IMR-90 (cell line): ENCODE results near the gene ZNF766. TPM values are rescaled to one million over a fixed set of nuclear protein-coding genes. Genes with fewer than 3 reads are reported as not detected.
A peak's percentile ranks its signal among the peaks of the same experiment; 100 is the strongest.
"Not testable (repeated sequence)": the region's sequence is repeated elsewhere in the genome, so short reads cannot be mapped to it uniquely, and the experiment has no call there.

Source experiments
- ATAC-seq: fragments of 200-7000 bp; cut with Tn5 transposase; 2 replicates; pipeline ENCODE4 v1.9.1; 2020; ENCODE audit warnings: low read depth, mild to moderate bottlenecking, moderate library complexity
- BruUV-seq: library from RNA; stranded (reverse); fragments of 400-500 nt; replicated peaks from 2 replicates; lab custom pipeline; 2021; lab: Mats Ljungman, UMichigan
- CTCF ChIA-PET: fragments of 300-600 bp; formaldehyde crosslinking; extraction: SDS; loops from one replicate; lab custom pipeline; 2021; ENCODE audit warnings: antibody characterized with exemption; lab: Yijun Ruan, JAX
- POLR2A ChIA-PET: fragments of 300-600 bp; sonication (Branson Sonifier 250); formaldehyde crosslinking; loops from one replicate; lab custom pipeline; 2022; ENCODE audit warnings: antibody characterized with exemption; ENCODE audit not compliant: unreplicated experiment; lab: Charles Lee
- DNase-seq: peaks from one replicate; pipeline ENCODE4 v3.0.0; 2013
- H2AFZ ChIP-seq: replicated peaks from 2 replicates; pipeline ENCODE3; 2013; ENCODE audit warnings: low read length, mild to moderate bottlenecking; ENCODE audit not compliant: poor library complexity
- H2AK5ac ChIP-seq: 2 replicates; pipeline ENCODE4 v1.6.1; 2013; ENCODE audit warnings: low read depth, low read length, inconsistent platforms
- H2AK9ac ChIP-seq: replicated peaks from 2 replicates; pipeline ENCODE3; 2013; ENCODE audit warnings: mild to moderate bottlenecking, low read depth, low read length, moderate library complexity; ENCODE audit not compliant: poor library complexity
- H2BK120ac ChIP-seq: 2 replicates; pipeline ENCODE4 v1.6.1; 2013; ENCODE audit warnings: low read depth, low read length, inconsistent platforms
- H2BK15ac ChIP-seq: 3 replicates; pipeline ENCODE4 v1.6.1; 2013; ENCODE audit warnings: low read depth, low read length, inconsistent platforms
- H2BK20ac ChIP-seq: 2 replicates; pipeline ENCODE4 v1.6.1; 2013; ENCODE audit warnings: low read depth, mild to moderate bottlenecking, inconsistent platforms, low read length, moderate library complexity
- H2BK5ac ChIP-seq: 2 replicates; pipeline ENCODE4 v1.6.1; 2013; ENCODE audit warnings: mild to moderate bottlenecking, low read depth, low read length, inconsistent platforms; ENCODE audit not compliant: poor library complexity, severe bottlenecking
- H3K14ac ChIP-seq: replicated peaks from 2 replicates; pipeline ENCODE4 v1.6.1; 2013; ENCODE audit warnings: low read depth, low read length, inconsistent platforms
- H3K18ac ChIP-seq: 2 replicates; pipeline ENCODE4 v1.6.1; 2013; ENCODE audit warnings: low read depth, low read length, control low read depth
- H3K23ac ChIP-seq: 2 replicates; pipeline ENCODE4 v1.6.1; 2013; ENCODE audit warnings: low read depth, low read length, inconsistent platforms
- H3K27ac ChIP-seq: 2 replicates; pipeline ENCODE4 v1.5.1; 2013; ENCODE audit warnings: mild to moderate bottlenecking, control low read depth, low read length; ENCODE audit not compliant: insufficient read depth
- H3K27me3 ChIP-seq: 2 replicates; pipeline ENCODE4 v1.6.1; 2013; ENCODE audit warnings: low read length; ENCODE audit not compliant: control insufficient read depth, insufficient read depth
- H3K36me3 ChIP-seq: 2 replicates; pipeline ENCODE4 v1.6.1; 2013; ENCODE audit warnings: low read length, mixed read lengths; ENCODE audit not compliant: control insufficient read depth, insufficient read depth
- H3K4ac ChIP-seq: 2 replicates; pipeline ENCODE4 v1.6.1; 2013; ENCODE audit warnings: low read depth, low read length, inconsistent platforms
- H3K4me1 ChIP-seq: 2 replicates; pipeline ENCODE4 v1.6.1; 2013; ENCODE audit warnings: low read length, mixed read lengths; ENCODE audit not compliant: control insufficient read depth, insufficient read depth
- H3K4me2 ChIP-seq: 2 replicates; pipeline ENCODE4 v1.6.1; 2013; ENCODE audit warnings: low read depth, mild to moderate bottlenecking, control low read depth, low read length, moderate library complexity
- H3K4me3 ChIP-seq: 2 replicates; pipeline ENCODE4 v1.5.1; 2013; ENCODE audit warnings: low read depth, mild to moderate bottlenecking, control low read depth, low read length, moderate library complexity; ENCODE audit not compliant: insufficient read depth
- H3K56ac ChIP-seq: 2 replicates; pipeline ENCODE4 v1.6.1; 2013; ENCODE audit warnings: low read length, inconsistent platforms; ENCODE audit not compliant: insufficient read depth; ENCODE audit errors: extremely low read depth
- H3K79me1 ChIP-seq, 2 experiments: 2 replicates each; pipeline ENCODE4 v1.6.1; 2013; ENCODE audit warnings: low read length in 2 of 2, inconsistent platforms in 1 of 2, low read depth in 1 of 2
- H3K9ac ChIP-seq: 2 replicates; pipeline ENCODE4 v1.6.1; 2013; ENCODE audit warnings: low read depth, low read length, control low read depth
- H3K9me1 ChIP-seq: 2 replicates; pipeline ENCODE4 v1.6.1; 2013; ENCODE audit warnings: low read length, inconsistent platforms; ENCODE audit not compliant: insufficient read depth
- H3K9me3 ChIP-seq: 2 replicates; pipeline ENCODE4 v1.6.1; 2013; ENCODE audit warnings: low read length; ENCODE audit not compliant: control insufficient read depth, insufficient read depth
- H4K20me1 ChIP-seq: 2 replicates; pipeline ENCODE4 v1.6.1; 2013; ENCODE audit warnings: low read length, inconsistent platforms; ENCODE audit not compliant: insufficient read depth
- H4K5ac ChIP-seq: 2 replicates; pipeline ENCODE4 v1.6.1; 2013; ENCODE audit warnings: mild to moderate bottlenecking, low read depth, low read length, control low read depth
- H4K8ac ChIP-seq, 2 experiments: 2 replicates each; pipeline ENCODE4 v1.6.1; 2013; ENCODE audit warnings: low read depth in 2 of 2, low read length in 2 of 2, control low read depth in 1 of 2, inconsistent platforms in 1 of 2
- H4K91ac ChIP-seq: 2 replicates; pipeline ENCODE4 v1.6.1; 2013; ENCODE audit warnings: low read depth, low read length, inconsistent platforms; ENCODE audit not compliant: insufficient read depth
- CEBPB ChIP-seq: IDR thresholded peaks from 2 replicates; pipeline ENCODE4 v1.6.1; 2012; ENCODE audit warnings: low read depth, low read length, improper control_type of control experiment
- RFX5 ChIP-seq: IDR thresholded peaks from 2 replicates; pipeline ENCODE4 v1.8.0; 2012; ENCODE audit warnings: low read depth, mild to moderate bottlenecking, low read length, moderate library complexity
- WGBS, 2 experiments: methylation state at CpG; one replicate each; pipeline versions ENCODE4 v1.1.5 to v1.1.7; 2013; ENCODE audit warnings: missing lambda C conversion rate in 2 of 2; ENCODE audit not compliant: insufficient read length in 1 of 2; ENCODE audit errors: extremely low coverage in 2 of 2; 5-methylcytosine and 5-hydroxymethylcytosine counted together
- dilution Hi-C: fragments of 300-500 bp; cut with HindIII; formaldehyde crosslinking; loops from one replicate; pipeline ENCODE4 v1.14.3; 2018; ENCODE audit warnings: low sequenced_read_pairs; ENCODE audit not compliant: unreplicated experiment
- in situ Hi-C: fragments of 300-500 bp; cut with MboI; formaldehyde crosslinking; loops from 3 replicates; pipeline ENCODE4 v1.14.3; 2019; ENCODE audit warnings: low sequenced_read_pairs, inconsistent platforms, mixed read lengths
- intact Hi-C: fragments of 100-400 bp; cut with micrococcal nuclease; formaldehyde crosslinking; loops from 2 replicates; pipeline ENCODE4 v1.10.0; 2022
- polyA plus RNA-seq, 3 experiments: library from polyadenylated mRNA; depleted of rRNA; stranded (reverse); fragments of >200 nt; gene quantifications; 2 replicates each; pipeline ENCODE4 v1.2.3, GENCODE V29; 2012; ENCODE audit warnings: low replicate concordance in 1 of 3
- total RNA-seq: library from RNA; depleted of rRNA; stranded (reverse); fragments of >200 nt; gene quantifications from 2 replicates; pipeline ENCODE4 v1.2.3, GENCODE V29; 2012
- TF ChIP-seq, protein P1 (sequence below): fragments of 150-350 bp; IDR thresholded peaks from 2 replicates; pipeline ENCODE4 v1.6.1; 2016; ENCODE audit warnings: low read depth, mild to moderate bottlenecking, low read length, moderate library complexity, borderline replicate concordance

The ZNF766 gene
- total and polyA plus RNA-seq, 2 of the 4 experiments (the other 2 are of a cell fraction) = 4.9 to 20.4 TPM

DNA sequence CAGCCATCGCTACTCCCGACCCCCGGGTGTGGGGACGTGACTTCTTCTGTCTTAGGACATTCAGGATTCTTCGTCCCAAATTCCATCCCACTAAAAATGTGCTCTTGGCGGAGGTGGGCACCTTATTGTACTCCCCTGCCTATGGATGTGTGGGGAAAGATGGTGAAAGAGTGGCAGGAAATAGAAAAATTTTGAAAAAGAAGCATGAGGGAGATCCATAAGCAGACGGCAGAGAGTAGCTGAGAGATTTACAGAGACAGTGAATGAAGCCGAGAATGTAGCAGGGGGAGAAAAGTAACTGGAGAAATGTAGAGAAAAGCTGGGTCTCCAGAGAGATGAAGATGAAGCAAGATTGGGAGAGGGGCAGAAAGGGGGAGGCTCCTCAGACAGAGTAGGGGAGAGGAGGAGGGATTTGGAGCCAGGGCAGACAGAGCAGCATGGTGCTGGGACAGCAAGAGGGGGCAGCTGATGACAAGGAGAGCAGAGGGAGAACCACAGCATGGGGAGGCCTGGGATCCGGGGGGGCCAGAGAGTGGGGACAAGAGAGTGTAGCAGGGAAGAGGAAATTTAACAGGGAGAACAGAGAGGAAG, 67.5 kb downstream of the ZNF766 start (continued):
- TF ChIP-seq, protein P1, sequence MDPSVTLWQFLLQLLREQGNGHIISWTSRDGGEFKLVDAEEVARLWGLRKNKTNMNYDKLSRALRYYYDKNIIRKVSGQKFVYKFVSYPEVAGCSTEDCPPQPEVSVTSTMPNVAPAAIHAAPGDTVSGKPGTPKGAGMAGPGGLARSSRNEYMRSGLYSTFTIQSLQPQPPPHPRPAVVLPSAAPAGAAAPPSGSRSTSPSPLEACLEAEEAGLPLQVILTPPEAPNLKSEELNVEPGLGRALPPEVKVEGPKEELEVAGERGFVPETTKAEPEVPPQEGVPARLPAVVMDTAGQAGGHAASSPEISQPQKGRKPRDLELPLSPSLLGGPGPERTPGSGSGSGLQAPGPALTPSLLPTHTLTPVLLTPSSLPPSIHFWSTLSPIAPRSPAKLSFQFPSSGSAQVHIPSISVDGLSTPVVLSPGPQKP = no peak
- TF ChIP-seq RFX5 = no peak
- peak; percentile 28; the same call in 1 of the 2 replicates for TF ChIP-seq CEBPB

DNA sequence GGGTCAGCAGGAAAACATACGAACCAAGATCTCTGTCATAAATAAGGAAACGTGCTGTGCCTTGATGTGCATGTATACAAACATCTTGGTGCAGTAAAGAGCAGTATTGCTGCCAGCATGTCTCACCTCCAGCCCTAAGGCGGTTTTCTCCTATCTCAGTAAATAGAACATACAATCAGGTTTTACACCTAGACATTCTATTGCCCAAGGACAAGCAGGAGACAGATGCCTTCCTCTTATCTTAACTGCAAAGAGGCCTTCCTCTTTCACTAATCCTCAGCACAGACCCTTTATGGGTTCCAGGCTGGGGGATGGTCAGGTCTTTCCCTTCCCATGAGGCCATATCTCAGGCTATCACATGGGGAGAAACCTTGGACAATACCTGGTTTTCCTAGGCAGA, 69.6 kb downstream of the ZNF766 start:
- H4K8ac ChIP-seq, H2BK5ac ChIP-seq, H3K14ac ChIP-seq, DNase-seq, H2BK120ac ChIP-seq, H3K4me1 ChIP-seq, H3K9me3 ChIP-seq, H2AK5ac ChIP-seq, H3K4ac ChIP-seq, intact Hi-C loops, H3K4me3 ChIP-seq, H4K20me1 ChIP-seq, H2BK20ac ChIP-seq, H3K36me3 ChIP-seq, H3K23ac ChIP-seq, in situ Hi-C loops, H3K18ac ChIP-seq, ATAC-seq, H4K5ac ChIP-seq, H2AK9ac ChIP-seq, H3K27me3 ChIP-seq, H2AFZ ChIP-seq, POLR2A ChIA-PET, H3K9ac ChIP-seq, H2BK15ac ChIP-seq, H3K79me1 ChIP-seq, BruUV-seq, H4K91ac ChIP-seq, H3K9me1 ChIP-seq, H3K56ac ChIP-seq, H3K27ac ChIP-seq, H3K4me2 ChIP-seq, dilution Hi-C loops, CTCF ChIA-PET: not testable (repeated sequence)
- no CpG with 5 or more reads among the region's 3 CpGs for WGBS, 2 experiments
